Astrocyte (in vitro differentiated cells and primary cell): Measurements from ENCODE around the gene KRI1. TPM values are rescaled to one million over a fixed set of nuclear protein-coding genes. Genes with fewer than 3 reads are reported as not detected.
A peak's percentile ranks its signal among the peaks of the same experiment; 100 is the strongest.

Experiments
- DNase-seq: peaks from one replicate; pipeline ENCODE4 v3.0.0-alpha.2; 2010; ENCODE audit warnings: low read depth
- FAIRE-seq: peaks from 2 replicates; lab custom pipeline; 2011; peaks lifted over from hg19 to GRCh38; lab: Jason Lieb, UNC
- H2AFZ ChIP-seq: 2 replicates; pipeline ENCODE4 v1.6.0; 2012; ENCODE audit warnings: low read depth, low read length, inconsistent platforms
- H3K27ac ChIP-seq: 2 replicates; pipeline ENCODE4 v1.5.1; 2011; ENCODE audit warnings: low read depth, low read length, inconsistent platforms
- H3K27me3 ChIP-seq: 2 replicates; pipeline ENCODE4 v1.6.0; 2011; ENCODE audit warnings: low read length, inconsistent platforms; ENCODE audit not compliant: insufficient read depth
- H3K36me3 ChIP-seq: 2 replicates; pipeline ENCODE4 v1.5.1; 2011; ENCODE audit warnings: low read length, inconsistent platforms; ENCODE audit not compliant: insufficient read depth
- H3K4me1 ChIP-seq: 2 replicates; pipeline ENCODE4 v1.5.1; 2011; ENCODE audit warnings: low read length, inconsistent platforms; ENCODE audit not compliant: insufficient read depth
- H3K4me2 ChIP-seq: 2 replicates; pipeline ENCODE4 v1.6.0; 2012; ENCODE audit warnings: low read length, inconsistent platforms
- H3K4me3 ChIP-seq: 2 replicates; pipeline ENCODE4 v1.5.1; 2011; ENCODE audit warnings: low read depth, mild to moderate bottlenecking, low read length, inconsistent platforms; ENCODE audit not compliant: insufficient read depth
- H3K79me2 ChIP-seq: 2 replicates; pipeline ENCODE4 v1.6.0; 2012; ENCODE audit warnings: mild to moderate bottlenecking, low read length, inconsistent platforms; ENCODE audit not compliant: insufficient read depth
- H3K9ac ChIP-seq: 2 replicates; pipeline ENCODE4 v1.6.0; 2012; ENCODE audit warnings: mild to moderate bottlenecking, low read length, inconsistent platforms
- H3K9me3 ChIP-seq: 2 replicates; pipeline ENCODE4 v1.5.1; 2012; ENCODE audit warnings: low read depth, mild to moderate bottlenecking, low read length, inconsistent platforms; ENCODE audit not compliant: insufficient read depth
- H4K20me1 ChIP-seq: 2 replicates; pipeline ENCODE4 v1.6.0; 2012; ENCODE audit warnings: low read length, inconsistent platforms; ENCODE audit not compliant: insufficient read depth
- H3K27ac Mint-ChIP-seq: one replicate; pipeline ENCODE4 v1.8.0; 2021; ENCODE audit warnings: mild to moderate bottlenecking, mixed read lengths; ENCODE audit not compliant: unreplicated experiment
- H3K27me3 Mint-ChIP-seq: one replicate; pipeline ENCODE4 v1.8.0; 2021; ENCODE audit warnings: low read depth, mixed read lengths; ENCODE audit not compliant: unreplicated experiment
- H3K36me3 Mint-ChIP-seq: one replicate; pipeline ENCODE4 v1.8.0; 2021; ENCODE audit warnings: low read depth, mixed read lengths; ENCODE audit not compliant: unreplicated experiment
- H3K4me1 Mint-ChIP-seq: one replicate; pipeline ENCODE4 v1.8.0; 2021; ENCODE audit warnings: low read depth, mixed read lengths; ENCODE audit not compliant: unreplicated experiment
- H3K4me3 Mint-ChIP-seq: one replicate; pipeline ENCODE4 v1.8.0; 2021; ENCODE audit warnings: mild to moderate bottlenecking, moderate library complexity, mixed read lengths; ENCODE audit not compliant: unreplicated experiment
- H3K9me3 Mint-ChIP-seq: one replicate; pipeline ENCODE4 v1.8.0; 2021; ENCODE audit warnings: mild to moderate bottlenecking, mixed read lengths; ENCODE audit not compliant: unreplicated experiment
- EZH2 ChIP-seq: IDR thresholded peaks from 2 replicates; pipeline ENCODE4 v1.6.1; 2012; ENCODE audit warnings: mild to moderate bottlenecking, low read length, inconsistent platforms; ENCODE audit not compliant: insufficient read depth
- total RNA-seq: library from RNA; stranded (reverse); gene quantifications from 2 replicates; pipeline ENCODE4 v1.2.1, GENCODE V29; 2021
- TF ChIP-seq, protein P1 (sequence below): IDR thresholded peaks from 2 replicates; pipeline ENCODE4 v1.5.1; 2011; ENCODE audit warnings: low read depth, mild to moderate bottlenecking, inconsistent platforms, low read length, moderate library complexity; ENCODE audit not compliant: insufficient read depth

KRI1 gene
- total RNA-seq, 1 donor from 2014 or later: 14.1 TPM

DNA sequence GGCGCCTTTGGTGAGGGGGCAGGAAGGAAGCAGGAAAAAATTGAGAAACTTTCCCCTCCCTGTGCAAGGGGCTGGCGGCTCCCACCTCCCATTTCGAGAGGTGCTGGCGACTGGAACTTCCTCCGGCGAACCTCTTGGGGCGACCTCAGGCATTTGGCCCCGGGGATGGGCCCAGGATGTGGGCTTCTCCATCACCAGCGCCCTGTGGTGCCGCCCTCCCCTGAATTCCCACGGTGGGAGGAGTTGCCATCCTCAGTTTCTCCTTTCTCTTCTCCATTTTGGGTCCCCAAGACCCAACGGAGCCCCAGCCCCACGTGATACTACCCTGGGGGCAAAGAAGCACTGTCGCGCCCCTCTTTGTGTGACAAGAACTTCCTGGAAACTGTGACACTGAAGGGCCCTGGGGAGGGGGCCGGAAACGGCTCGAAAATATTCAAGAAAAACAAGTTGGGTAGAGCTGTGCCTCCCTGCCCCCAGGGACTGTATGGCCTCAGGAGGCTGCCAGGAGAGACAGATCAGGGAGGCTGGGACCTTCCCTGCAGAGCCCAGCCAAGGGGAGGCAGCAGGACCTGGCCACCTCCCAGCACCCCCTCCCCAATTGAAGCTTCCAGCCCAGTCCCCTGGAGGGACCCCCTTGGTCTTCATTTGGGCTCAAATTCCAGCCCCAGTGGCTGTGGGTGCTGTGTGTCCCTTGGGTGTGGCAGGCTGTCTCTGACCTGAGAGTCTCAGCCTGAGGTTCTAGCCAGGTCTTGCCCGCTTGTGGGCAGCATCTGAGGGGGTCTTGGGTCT, 37.5 kb upstream of the KRI1 start:
- Histone ChIP-seq H2AFZ (peak overlapping the region; percentile 93), H3K4me2 (peak overlapping the region; percentile 99), H3K27ac (peak overlapping the region; percentile 72), H3K4me3 (peak overlapping the region; percentile 89), H3K4me1 (peaks cover 19% of the 10 kb centered on the region), H3K27me3 (peaks cover 5% of the 10 kb centered on the region), H3K9me3 (no peaks in the 10 kb centered on the region), H3K36me3 (no peaks in the 10 kb centered on the region), H4K20me1 (peaks cover 10% of the 10 kb centered on the region), H3K79me2 (peaks cover 37% of the 10 kb centered on the region), H3K9ac (peak overlapping the region; percentile 95)
- Mint-ChIP-seq H3K27ac (peak overlapping the region; percentile 66), H3K4me3 (peak overlapping the region; percentile 87), H3K36me3 (no peaks in the 10 kb centered on the region), H3K27me3 (peaks cover 9% of the 10 kb centered on the region), H3K4me1 (peaks cover 9% of the 10 kb centered on the region), H3K9me3 (no peaks in the 10 kb centered on the region)
- FAIRE-seq (no peak), DNase-seq (no peak)
- TF ChIP-seq, protein P1, sequence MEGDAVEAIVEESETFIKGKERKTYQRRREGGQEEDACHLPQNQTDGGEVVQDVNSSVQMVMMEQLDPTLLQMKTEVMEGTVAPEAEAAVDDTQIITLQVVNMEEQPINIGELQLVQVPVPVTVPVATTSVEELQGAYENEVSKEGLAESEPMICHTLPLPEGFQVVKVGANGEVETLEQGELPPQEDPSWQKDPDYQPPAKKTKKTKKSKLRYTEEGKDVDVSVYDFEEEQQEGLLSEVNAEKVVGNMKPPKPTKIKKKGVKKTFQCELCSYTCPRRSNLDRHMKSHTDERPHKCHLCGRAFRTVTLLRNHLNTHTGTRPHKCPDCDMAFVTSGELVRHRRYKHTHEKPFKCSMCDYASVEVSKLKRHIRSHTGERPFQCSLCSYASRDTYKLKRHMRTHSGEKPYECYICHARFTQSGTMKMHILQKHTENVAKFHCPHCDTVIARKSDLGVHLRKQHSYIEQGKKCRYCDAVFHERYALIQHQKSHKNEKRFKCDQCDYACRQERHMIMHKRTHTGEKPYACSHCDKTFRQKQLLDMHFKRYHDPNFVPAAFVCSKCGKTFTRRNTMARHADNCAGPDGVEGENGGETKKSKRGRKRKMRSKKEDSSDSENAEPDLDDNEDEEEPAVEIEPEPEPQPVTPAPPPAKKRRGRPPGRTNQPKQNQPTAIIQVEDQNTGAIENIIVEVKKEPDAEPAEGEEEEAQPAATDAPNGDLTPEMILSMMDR: no peak
- no peak for TF ChIP-seq EZH2

DNA sequence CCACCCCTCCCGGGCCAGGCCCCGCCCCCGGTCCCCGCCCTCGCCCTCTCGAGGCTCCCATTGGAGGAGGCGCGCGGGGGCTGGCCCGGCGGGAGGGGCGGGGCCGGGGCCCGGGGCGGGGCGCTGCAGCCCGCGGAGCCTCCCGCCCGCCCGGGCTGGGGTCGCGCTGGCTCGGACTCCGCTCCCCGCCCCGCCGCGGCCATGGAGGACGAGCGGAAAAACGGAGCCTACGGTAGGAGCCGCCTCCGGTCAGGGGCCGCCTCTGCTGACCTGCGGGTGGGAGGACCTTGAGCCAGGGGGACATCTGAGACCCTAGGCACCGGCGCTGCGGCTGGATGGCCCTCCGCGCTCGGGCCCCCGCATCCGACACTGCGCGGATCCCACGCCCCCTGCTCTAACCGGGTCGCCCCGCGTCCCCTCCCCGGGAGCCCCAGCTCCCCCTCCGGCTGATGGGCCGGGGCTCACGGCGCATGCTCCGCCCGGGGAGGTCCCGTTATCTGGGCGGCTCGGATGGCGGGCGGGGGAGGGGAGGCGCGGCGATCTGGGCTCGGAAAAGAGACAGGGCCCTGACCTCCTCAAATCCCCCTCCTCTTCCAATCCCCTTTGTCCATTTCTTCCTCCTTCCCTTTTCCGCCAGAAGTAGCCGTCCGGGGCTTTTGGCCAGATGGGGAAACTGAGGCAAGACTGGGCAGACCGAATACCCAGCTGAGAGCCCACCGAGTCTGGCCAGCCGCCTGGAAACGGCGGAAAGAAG, 36.7 kb upstream of the KRI1 start:
- peaks cover 11% of the 10 kb centered on the region for H3K27me3 Mint-ChIP-seq
- no peak for TF ChIP-seq EZH2
- TF ChIP-seq, protein P1: no peak
- FAIRE-seq (no peak), DNase-seq (no peak)
- peaks cover 9% of the 10 kb centered on the region for H3K4me1 Mint-ChIP-seq
- H3K4me3 Mint-ChIP-seq: peak overlapping the region; percentile 87
- Histone ChIP-seq H3K79me2 (peaks cover 37% of the 10 kb centered on the region), H2AFZ (peak overlapping the region; percentile 93), H3K36me3 (no peaks in the 10 kb centered on the region), H3K27ac (peak overlapping the region; percentile 72), H3K4me3 (peak overlapping the region; percentile 89), H4K20me1 (peaks cover 10% of the 10 kb centered on the region), H3K27me3 (peaks cover 5% of the 10 kb centered on the region), H3K4me2 (peak overlapping the region; percentile 99), H3K4me1 (peaks cover 19% of the 10 kb centered on the region), H3K9me3 (no peaks in the 10 kb centered on the region), H3K9ac (peak overlapping the region; percentile 95)
- H3K9me3 Mint-ChIP-seq: no peaks in the 10 kb centered on the region
- no peak overlapping the region for H3K27ac Mint-ChIP-seq
- H3K36me3 Mint-ChIP-seq: no peaks in the 10 kb centered on the region
